ENCODE measurements around the gene TMEM186. TPM values are rescaled to one million over a fixed set of nuclear protein-coding genes. Genes with fewer than 3 reads are reported as not detected.

Gene TMEM186
- total RNA-seq, 4 donors from 2014 or later = 2.3 to 9.9 (median 6.5) TPM

DNA sequence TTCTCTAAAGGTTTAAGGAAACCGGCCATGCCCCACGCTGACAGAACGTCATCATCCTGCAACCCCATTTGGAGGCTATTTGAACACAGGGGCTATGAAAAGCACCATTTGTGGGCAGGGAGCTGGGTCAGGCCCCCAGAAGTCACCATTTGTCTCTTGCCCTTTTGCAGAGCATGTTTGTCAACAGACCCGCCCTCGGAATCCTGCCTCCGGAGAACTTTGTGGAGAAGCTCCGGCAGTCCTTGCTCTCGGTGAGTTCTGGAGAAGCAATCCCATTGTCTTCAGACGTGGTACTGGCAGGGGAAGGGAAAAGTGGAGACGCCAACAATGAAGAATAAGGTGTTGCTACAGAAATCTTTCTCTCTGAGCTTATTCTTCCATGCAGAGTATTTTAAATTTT, 33.5 kb downstream of the TMEM186 start:
- TF ChIP-seq CTCF (IDR thresholded peaks at IDR 0.05; ENCODE audit: low read depth) = no peak

- TF ChIP-seq CTCF (IDR thresholded peaks at IDR 0.05; ENCODE audit: low read depth) = no peak
These were observed 34.4 kb downstream of the TMEM186 start for GRCh38 chr16:8763083-8763482.

DNA sequence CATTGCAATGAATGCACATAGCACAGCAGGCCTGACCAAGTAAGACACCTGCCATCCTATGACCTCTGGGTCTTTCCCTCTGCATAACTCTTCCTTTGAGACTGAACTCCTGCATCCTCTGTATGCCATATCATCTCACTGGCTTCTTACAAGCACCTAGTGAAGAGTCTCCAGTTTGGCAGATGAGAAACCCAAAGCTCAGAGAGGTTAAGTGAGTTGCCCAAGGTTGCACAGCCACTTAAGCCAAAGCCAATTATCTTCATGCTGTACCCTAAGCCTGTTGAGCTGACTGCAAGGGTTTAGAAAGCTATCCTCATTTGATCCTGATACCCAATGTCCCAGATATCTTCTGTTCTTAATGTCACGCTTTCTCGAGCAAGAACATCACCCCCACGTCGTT, 35.2 kb downstream of the TMEM186 start:
- TF ChIP-seq CTCF (IDR thresholded peaks at IDR 0.05; ENCODE audit: low read depth) = no peak

- TF ChIP-seq CTCF (IDR thresholded peaks at IDR 0.05; ENCODE audit: low read depth) = no peak
These were observed 36.4 kb downstream of the TMEM186 start for GRCh38 chr16:8761078-8761477.

- no peak for TF ChIP-seq CTCF (IDR thresholded peaks at IDR 0.05; ENCODE audit: low read depth)
These were observed 37.4 kb downstream of the TMEM186 start for GRCh38 chr16:8760021-8760420.

GRCh38 chr16:8758022-8758421, 39.4 kb downstream of the TMEM186 start:
- no peak for TF ChIP-seq CTCF (IDR thresholded peaks at IDR 0.05; ENCODE audit: low read depth)

GRCh38 chr16:8756755-8757154, 40.7 kb downstream of the TMEM186 start:
- no peak for TF ChIP-seq CTCF (IDR thresholded peaks at IDR 0.05; ENCODE audit: low read depth)

Measured in subcutaneous adipose tissue (tissue), 4 donors.